Ascending aorta (tissue), 2 donors: ENCODE data around the gene CRISPLD2. TPM values are rescaled to one million over a fixed set of nuclear protein-coding genes. Genes with fewer than 3 reads are reported as not detected.

Experiments used
- DNase-seq, 2 donors: peaks; one replicate each; pipeline ENCODE4 v3.0.0-alpha.2; 2019; ENCODE audit warnings: low spot score in 2 of 2
- H3K27ac ChIP-seq, 2 donors: fragments of 200-600 bp; sonication (generic); one replicate each; pipeline ENCODE4 v1.5.1; 2016 to 2017; ENCODE audit warnings: mild to moderate bottlenecking in 1 of 2
- H3K27me3 ChIP-seq: fragments of 200-600 bp; sonication (generic); one replicate; pipeline ENCODE4 v1.5.1; 2017
- H3K36me3 ChIP-seq, 2 donors: fragments of 200-600 bp; sonication (generic); one replicate each; pipeline ENCODE4 v1.5.1; 2016
- H3K4me1 ChIP-seq, 2 donors: fragments of 200-600 bp; sonication (generic); one replicate each; pipeline ENCODE4 v1.5.1; 2016 to 2017; ENCODE audit warnings: mild to moderate bottlenecking in 1 of 2
- H3K4me3 ChIP-seq, 2 donors: fragments of 200-600 bp; sonication (generic); one replicate each; pipeline ENCODE4 v1.5.1; 2016 to 2017; ENCODE audit warnings: mild to moderate bottlenecking in 1 of 2
- H3K9me3 ChIP-seq, 2 donors: fragments of 200-600 bp; sonication (generic); one replicate each; pipeline ENCODE4 v1.5.1; 2016
- CTCF ChIP-seq, 3 experiments: fragments of 200-600 bp in 2 of 3; fragments of 450-650 bp in 1 of 3; sonication (generic) in 2 of 3; IDR thresholded peaks; one replicate each; pipeline ENCODE4 v1.5.1; 2016 to 2019; ENCODE audit warnings: antibody characterized with exemption in 3 of 3, mild to moderate bottlenecking in 1 of 3, moderate library complexity in 1 of 3
- intact Hi-C: fragments of 100-400 bp; cut with DNase I; formaldehyde crosslinking; loops from one replicate; pipeline ENCODE4 v1.15.1; 2023
- total RNA-seq: library from RNA; depleted of rRNA; stranded (reverse); fragments of >200 nt; gene quantifications from one replicate; pipeline ENCODE4 v1.1.0, GENCODE V29; 2016

CRISPLD2 gene
- total RNA-seq, 1 donor from 2014 or later: 204 TPM

- Histone ChIP-seq H3K27ac (no peak overlapping the region), H3K36me3 (no peaks in the 10 kb centered on the region), H3K4me3 (no peak overlapping the region), H3K4me1 (no peaks in the 10 kb centered on the region), H3K9me3 (no peaks in the 10 kb centered on the region), H3K27me3 (no peaks in the 10 kb centered on the region)
- intact Hi-C loops: no loop called here
- no peak for TF ChIP-seq CTCF (IDR thresholded peaks at IDR 0.05)
- DNase-seq: no peak
Measured at GRCh38 chr16:84810518-84811273, 9.1 kb upstream of the CRISPLD2 start.

- no peaks in the 10 kb centered on the region for H3K4me1 ChIP-seq
- no peak for TF ChIP-seq CTCF (IDR thresholded peaks at IDR 0.05)
- DNase-seq: no peak
- no peak overlapping the region for H3K4me3 ChIP-seq
- intact Hi-C loops: no loop called here
- H3K27me3 ChIP-seq: no peaks in the 10 kb centered on the region
- no peaks in the 10 kb centered on the region for H3K36me3 ChIP-seq
- H3K9me3 ChIP-seq: no peaks in the 10 kb centered on the region
- H3K27ac ChIP-seq: no peak overlapping the region
Measured at GRCh38 chr16:84811529-84811928, 8.3 kb upstream of the CRISPLD2 start.

- no peak overlapping the region for H3K27ac ChIP-seq
- intact Hi-C loops: no loop called here
Measured at GRCh38 chr16:84813141-84813934, 6.4 kb upstream of the CRISPLD2 start.

GRCh38 chr16:84815462-84815861, 4.3 kb upstream of the CRISPLD2 start:
- H3K4me1 ChIP-seq: peaks cover 4 to 11% of the 10 kb centered on the region in 2 donors
- no peak for TF ChIP-seq CTCF (IDR thresholded peaks at IDR 0.05)
- H3K27ac ChIP-seq: no peak overlapping the region
- H3K9me3 ChIP-seq: no peaks in the 10 kb centered on the region
- H3K36me3 ChIP-seq: no peaks in the 10 kb centered on the region
- intact Hi-C loops: no loop called here
- DNase-seq: no peak
- no peaks in the 10 kb centered on the region for H3K27me3 ChIP-seq
- no peak overlapping the region for H3K4me3 ChIP-seq

More at GRCh38 chr16:84813141-84813934, 6.4 kb upstream of the CRISPLD2 start:
- no peaks in the 10 kb centered on the region for H3K4me1 ChIP-seq
- H3K27me3 ChIP-seq: no peaks in the 10 kb centered on the region
- TF ChIP-seq CTCF (IDR thresholded peaks at IDR 0.05): no peak
- H3K36me3 ChIP-seq: no peaks in the 10 kb centered on the region
- no peak overlapping the region for H3K4me3 ChIP-seq
- DNase-seq: no peak
- H3K9me3 ChIP-seq: no peaks in the 10 kb centered on the region

GRCh38 chr16:84816023-84816422, 3.8 kb upstream of the CRISPLD2 start:
- no peak for DNase-seq
- no peak overlapping the region for H3K4me3 ChIP-seq
- TF ChIP-seq CTCF (IDR thresholded peaks at IDR 0.05): no peak
- no peak overlapping the region for H3K27ac ChIP-seq
- H3K36me3 ChIP-seq: no peaks in the 10 kb centered on the region
- intact Hi-C loops: no loop called here
- no peaks in the 10 kb centered on the region for H3K27me3 ChIP-seq
- peaks cover 4 to 11% of the 10 kb centered on the region in 2 donors for H3K4me1 ChIP-seq
- no peaks in the 10 kb centered on the region for H3K9me3 ChIP-seq
